Neuron (in vitro differentiated cells): ENCODE data around the gene TXLNB.

Source experiments
- H2AFZ ChIP-seq: one replicate; pipeline ENCODE4 v1.6.1; 2013; ENCODE audit warnings: low read depth, mild to moderate bottlenecking, inconsistent platforms, low read length, moderate library complexity
- H3K27me3 ChIP-seq: one replicate; pipeline ENCODE4 v1.6.1; 2013; ENCODE audit warnings: low read length; ENCODE audit not compliant: insufficient read depth
- H3K36me3 ChIP-seq: one replicate; pipeline ENCODE4 v1.6.1; 2013; ENCODE audit warnings: low read length; ENCODE audit not compliant: insufficient read depth
- H3K4me1 ChIP-seq: one replicate; pipeline ENCODE4 v1.6.1; 2013; ENCODE audit warnings: low read length; ENCODE audit not compliant: insufficient read depth
- H3K4me3 ChIP-seq: 2 replicates; pipeline ENCODE4 v1.5.1; 2013; ENCODE audit warnings: mild to moderate bottlenecking, low read length, moderate library complexity
- H3K9me3 ChIP-seq: one replicate; pipeline ENCODE4 v1.6.1; 2013; ENCODE audit warnings: low read length

TXLNB gene

GRCh38 chr6:139291813-139292619, at the start of gene TXLNB:
Gene TXLNB, minus strand, starts transcription at chr6:139291998. Its CDS starts 3,099 bp downstream, at chr6:139288899.
- Histone ChIP-seq H3K36me3 (no peaks in the 10 kb centered on the region), H2AFZ (peak within 1 kb of the TSS; percentile 67), H3K4me1 (peaks cover 21% of the 10 kb centered on the region), H3K27me3 (no peaks in the 10 kb centered on the region), H3K4me3 (peak within 1 kb of the TSS; percentile 31), H3K9me3 (no peaks in the 10 kb centered on the region)

- Histone ChIP-seq H3K27me3 (no peaks in the 10 kb centered on the region), H2AFZ (no peak overlapping the region), H3K36me3 (no peaks in the 10 kb centered on the region), H3K4me1 (no peaks in the 10 kb centered on the region), H3K9me3 (peaks cover 1% of the 10 kb centered on the region), H3K4me3 (no peak overlapping the region)
Measured at GRCh38 chr6:139341060-139341459, 49.3 kb upstream of the TXLNB start.

- Histone ChIP-seq H2AFZ (no peak overlapping the region), H3K4me3 (no peak overlapping the region), H3K36me3 (no peaks in the 10 kb centered on the region), H3K9me3 (peaks cover 1% of the 10 kb centered on the region), H3K4me1 (no peaks in the 10 kb centered on the region), H3K27me3 (no peaks in the 10 kb centered on the region)
Measured at GRCh38 chr6:139338795-139339194, 47.0 kb upstream of the TXLNB start.

- Histone ChIP-seq H3K4me1 (no peaks in the 10 kb centered on the region), H3K36me3 (no peaks in the 10 kb centered on the region), H3K27me3 (no peaks in the 10 kb centered on the region), H3K4me3 (no peak overlapping the region), H3K9me3 (peaks cover 1% of the 10 kb centered on the region), H2AFZ (no peak overlapping the region)
Measured at GRCh38 chr6:139337830-139338229, 46.0 kb upstream of the TXLNB start.

GRCh38 chr6:139337001-139337400, 45.2 kb upstream of the TXLNB start:
- Histone ChIP-seq H3K27me3 (no peaks in the 10 kb centered on the region), H2AFZ (no peak overlapping the region), H3K4me1 (no peaks in the 10 kb centered on the region), H3K9me3 (no peaks in the 10 kb centered on the region), H3K36me3 (no peaks in the 10 kb centered on the region), H3K4me3 (no peak overlapping the region)

GRCh38 chr6:139336488-139336887, 44.7 kb upstream of the TXLNB start:
- H2AFZ ChIP-seq, result no peak overlapping the region

GRCh38 chr6:139335447-139336210, 43.8 kb upstream of the TXLNB start:
- H3K9me3 ChIP-seq, result no peaks in the 10 kb centered on the region

More at GRCh38 chr6:139336488-139336887, 44.7 kb upstream of the TXLNB start:
- Histone ChIP-seq H3K4me1 (no peaks in the 10 kb centered on the region), H3K27me3 (no peaks in the 10 kb centered on the region), H3K4me3 (no peak overlapping the region), H3K36me3 (no peaks in the 10 kb centered on the region), H3K9me3 (no peaks in the 10 kb centered on the region)

GRCh38 chr6:139334806-139335446, 43.1 kb upstream of the TXLNB start:
- H3K36me3 ChIP-seq, result no peaks in the 10 kb centered on the region
- no peak overlapping the region for H3K4me3 ChIP-seq
- H3K27me3 ChIP-seq, result no peaks in the 10 kb centered on the region
- H3K4me1 ChIP-seq, result no peaks in the 10 kb centered on the region
- peak overlapping the region; percentile 35 for H2AFZ ChIP-seq
- no peaks in the 10 kb centered on the region for H3K9me3 ChIP-seq

More at GRCh38 chr6:139335447-139336210, 43.8 kb upstream of the TXLNB start:
- Histone ChIP-seq H3K4me1 (no peaks in the 10 kb centered on the region), H3K4me3 (no peak overlapping the region), H2AFZ (no peak overlapping the region), H3K36me3 (no peaks in the 10 kb centered on the region), H3K27me3 (no peaks in the 10 kb centered on the region)

- H3K4me1 ChIP-seq, result peaks cover 3% of the 10 kb centered on the region
- H2AFZ ChIP-seq, result no peak overlapping the region
- H3K36me3 ChIP-seq, result no peaks in the 10 kb centered on the region
- H3K27me3 ChIP-seq, result no peaks in the 10 kb centered on the region
- H3K9me3 ChIP-seq, result no peaks in the 10 kb centered on the region
- no peak overlapping the region for H3K4me3 ChIP-seq
Measured at GRCh38 chr6:139330826-139331500, 39.2 kb upstream of the TXLNB start.

- no peak overlapping the region for H3K4me3 ChIP-seq
- H3K9me3 ChIP-seq, result peaks cover 2% of the 10 kb centered on the region
- no peaks in the 10 kb centered on the region for H3K27me3 ChIP-seq
- H3K36me3 ChIP-seq, result no peaks in the 10 kb centered on the region
- no peak overlapping the region for H2AFZ ChIP-seq
- peaks cover 3% of the 10 kb centered on the region for H3K4me1 ChIP-seq
Measured at GRCh38 chr6:139330306-139330705, 38.5 kb upstream of the TXLNB start.

GRCh38 chr6:139329224-139329623, 37.4 kb upstream of the TXLNB start:
- no peak overlapping the region for H2AFZ ChIP-seq
- H3K36me3 ChIP-seq, result no peaks in the 10 kb centered on the region
- H3K4me1 ChIP-seq, result peaks cover 3% of the 10 kb centered on the region
- no peaks in the 10 kb centered on the region for H3K27me3 ChIP-seq
- H3K4me3 ChIP-seq, result no peak overlapping the region
- peaks cover 2% of the 10 kb centered on the region for H3K9me3 ChIP-seq

GRCh38 chr6:139327038-139327437, 35.2 kb upstream of the TXLNB start:
- Histone ChIP-seq H3K4me1 (peaks cover 9% of the 10 kb centered on the region), H3K36me3 (no peaks in the 10 kb centered on the region)

More at GRCh38 chr6:139327038-139327437, 35.2 kb upstream of the TXLNB start:
- Histone ChIP-seq H2AFZ (no peak overlapping the region), H3K4me3 (no peak overlapping the region), H3K27me3 (no peaks in the 10 kb centered on the region), H3K9me3 (peaks cover 2% of the 10 kb centered on the region)
